ENCODE data around the gene WWC2. TPM values are rescaled to one million over a fixed set of nuclear protein-coding genes. Genes with fewer than 3 reads are reported as not detected.

The WWC2 gene
- total RNA-seq, 1 donor from 2014 or later, result 39.6 TPM

- H3K4me3 Mint-ChIP-seq, result no peak overlapping the region
- H3K27me3 Mint-ChIP-seq (ENCODE audit: insufficient read depth, low read depth), result peaks cover 12% of the 10 kb centered on the region
- peaks cover 9% of the 10 kb centered on the region for H3K4me1 Mint-ChIP-seq
- Histone ChIP-seq H3K27me3 (no peaks in the 10 kb centered on the region), H3K4me3 (no peak overlapping the region), H3K36me3 (no peaks in the 10 kb centered on the region), H3K4me1 (peaks cover 8% of the 10 kb centered on the region), H3K79me2 (ENCODE audit: low read depth) (no peaks in the 10 kb centered on the region), H3K9ac (no peak overlapping the region), H3F3A (ENCODE audit: low read depth) (no peaks in the 10 kb centered on the region), H3K9me3 (ENCODE audit: low read depth) (no peaks in the 10 kb centered on the region), H2AFZ (replicated peaks) (no peak overlapping the region), H3K4me2 (no peak overlapping the region), H3K27ac (no peak overlapping the region), H4K20me1 (ENCODE audit: low read depth) (no peaks in the 10 kb centered on the region)
- peaks cover 5% of the 10 kb centered on the region for H3K9me3 Mint-ChIP-seq
- TF ChIP-seq EZH2 (IDR thresholded peaks at IDR 0.05) (no peak), EZH2phosphoT487 (IDR thresholded peaks at IDR 0.05) (no peak)
- TF ChIP-seq, protein P1, sequence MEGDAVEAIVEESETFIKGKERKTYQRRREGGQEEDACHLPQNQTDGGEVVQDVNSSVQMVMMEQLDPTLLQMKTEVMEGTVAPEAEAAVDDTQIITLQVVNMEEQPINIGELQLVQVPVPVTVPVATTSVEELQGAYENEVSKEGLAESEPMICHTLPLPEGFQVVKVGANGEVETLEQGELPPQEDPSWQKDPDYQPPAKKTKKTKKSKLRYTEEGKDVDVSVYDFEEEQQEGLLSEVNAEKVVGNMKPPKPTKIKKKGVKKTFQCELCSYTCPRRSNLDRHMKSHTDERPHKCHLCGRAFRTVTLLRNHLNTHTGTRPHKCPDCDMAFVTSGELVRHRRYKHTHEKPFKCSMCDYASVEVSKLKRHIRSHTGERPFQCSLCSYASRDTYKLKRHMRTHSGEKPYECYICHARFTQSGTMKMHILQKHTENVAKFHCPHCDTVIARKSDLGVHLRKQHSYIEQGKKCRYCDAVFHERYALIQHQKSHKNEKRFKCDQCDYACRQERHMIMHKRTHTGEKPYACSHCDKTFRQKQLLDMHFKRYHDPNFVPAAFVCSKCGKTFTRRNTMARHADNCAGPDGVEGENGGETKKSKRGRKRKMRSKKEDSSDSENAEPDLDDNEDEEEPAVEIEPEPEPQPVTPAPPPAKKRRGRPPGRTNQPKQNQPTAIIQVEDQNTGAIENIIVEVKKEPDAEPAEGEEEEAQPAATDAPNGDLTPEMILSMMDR (IDR thresholded peaks at IDR 0.05), result no peak
- DNase-seq (ENCODE audit: low spot score), result no peak
- no peaks in the 10 kb centered on the region for H3K36me3 Mint-ChIP-seq
- no peak overlapping the region for H3K27ac Mint-ChIP-seq
Observed at GRCh38 chr4:183343730-183344129, 244.7 kb downstream of the WWC2 start.

DNA sequence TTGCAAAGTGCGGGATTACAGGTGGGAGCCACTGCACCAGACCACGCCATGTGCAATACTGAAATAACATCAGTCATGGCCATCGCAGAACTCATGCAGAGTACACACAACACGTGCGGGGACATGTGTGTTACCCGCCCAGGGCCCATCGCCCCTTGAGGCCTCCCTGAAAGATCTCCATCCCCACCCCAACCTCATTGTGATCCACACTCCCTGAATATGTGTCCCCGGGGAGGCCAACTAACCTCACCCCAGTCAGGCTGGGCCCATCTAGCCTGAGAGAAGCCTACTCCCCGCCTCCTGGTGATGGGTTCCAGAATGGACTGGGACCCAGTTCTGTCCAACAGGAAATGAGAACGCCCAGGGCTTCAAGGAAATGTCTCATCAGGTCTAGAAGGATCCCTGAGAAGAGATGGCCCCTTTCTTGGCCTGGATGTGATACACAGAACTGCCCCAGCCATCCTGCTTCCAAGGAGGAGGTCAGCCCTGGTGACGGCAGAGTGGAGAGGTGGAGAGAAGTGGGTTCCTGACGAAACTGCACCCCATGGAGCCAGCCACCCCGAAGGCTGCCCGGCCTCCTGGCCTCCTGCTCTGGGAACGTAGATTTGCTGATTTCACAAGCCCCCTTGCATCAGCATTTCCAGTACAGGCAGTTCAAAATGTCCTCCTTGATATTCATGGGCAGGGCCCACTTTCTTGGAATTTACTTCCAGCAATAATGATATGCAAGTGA is 245.6 kb downstream of the WWC2 start:
- H2AFZ ChIP-seq (replicated peaks), result peak overlapping the region; percentile 60
- no peaks in the 10 kb centered on the region for H3F3A ChIP-seq (ENCODE audit: low read depth)
- Mint-ChIP-seq H3K27ac (peak overlapping the region; percentile 60), H3K4me3 (no peak overlapping the region), H3K36me3 (no peaks in the 10 kb centered on the region), H3K27me3 (ENCODE audit: insufficient read depth, low read depth) (peaks cover 14% of the 10 kb centered on the region), H3K9me3 (peaks cover 8% of the 10 kb centered on the region), H3K4me1 (peaks cover 9% of the 10 kb centered on the region)
- H3K36me3 ChIP-seq, result no peaks in the 10 kb centered on the region
- H3K4me3 ChIP-seq, result no peak overlapping the region
- H3K9ac ChIP-seq, result no peak overlapping the region
- TF ChIP-seq EZH2phosphoT487 (IDR thresholded peaks at IDR 0.05) (no peak), EZH2 (IDR thresholded peaks at IDR 0.05) (no peak)
- TF ChIP-seq, protein P1 (IDR thresholded peaks at IDR 0.05), result no peak
- no peaks in the 10 kb centered on the region for H4K20me1 ChIP-seq (ENCODE audit: low read depth)
- peaks cover 8% of the 10 kb centered on the region for H3K4me1 ChIP-seq
- no peaks in the 10 kb centered on the region for H3K9me3 ChIP-seq (ENCODE audit: low read depth)
- no peak overlapping the region for H3K27ac ChIP-seq
- DNase-seq (ENCODE audit: low spot score), result no peak
- no peak overlapping the region for H3K4me2 ChIP-seq
- no peaks in the 10 kb centered on the region for H3K79me2 ChIP-seq (ENCODE audit: low read depth)
- no peaks in the 10 kb centered on the region for H3K27me3 ChIP-seq

- peak overlapping the region; percentile 2 for H3K4me2 ChIP-seq
- no peak for TF ChIP-seq EZH2 (IDR thresholded peaks at IDR 0.05)
- H3K4me3 ChIP-seq, result no peak overlapping the region
- no peaks in the 10 kb centered on the region for H3F3A ChIP-seq (ENCODE audit: low read depth)
- H3K4me1 ChIP-seq, result peaks cover 8% of the 10 kb centered on the region
- H3K79me2 ChIP-seq (ENCODE audit: low read depth), result no peaks in the 10 kb centered on the region
- Mint-ChIP-seq H3K9me3 (peaks cover 7% of the 10 kb centered on the region), H3K27ac (peak overlapping the region; percentile 42), H3K4me3 (no peak overlapping the region), H3K36me3 (no peaks in the 10 kb centered on the region), H3K27me3 (ENCODE audit: insufficient read depth, low read depth) (peaks cover 15% of the 10 kb centered on the region), H3K4me1 (peaks cover 9% of the 10 kb centered on the region)
- peak overlapping the region; percentile 60 for H2AFZ ChIP-seq (replicated peaks)
- no peak overlapping the region for H3K27ac ChIP-seq
- no peaks in the 10 kb centered on the region for H3K27me3 ChIP-seq
- DNase-seq (ENCODE audit: low spot score), result peak; percentile 34
- no peaks in the 10 kb centered on the region for H3K36me3 ChIP-seq
- no peaks in the 10 kb centered on the region for H3K9me3 ChIP-seq (ENCODE audit: low read depth)
- no peak overlapping the region for H3K9ac ChIP-seq
- no peaks in the 10 kb centered on the region for H4K20me1 ChIP-seq (ENCODE audit: low read depth)
Observed at GRCh38 chr4:183345261-183345660, 246.2 kb downstream of the WWC2 start.

DNA sequence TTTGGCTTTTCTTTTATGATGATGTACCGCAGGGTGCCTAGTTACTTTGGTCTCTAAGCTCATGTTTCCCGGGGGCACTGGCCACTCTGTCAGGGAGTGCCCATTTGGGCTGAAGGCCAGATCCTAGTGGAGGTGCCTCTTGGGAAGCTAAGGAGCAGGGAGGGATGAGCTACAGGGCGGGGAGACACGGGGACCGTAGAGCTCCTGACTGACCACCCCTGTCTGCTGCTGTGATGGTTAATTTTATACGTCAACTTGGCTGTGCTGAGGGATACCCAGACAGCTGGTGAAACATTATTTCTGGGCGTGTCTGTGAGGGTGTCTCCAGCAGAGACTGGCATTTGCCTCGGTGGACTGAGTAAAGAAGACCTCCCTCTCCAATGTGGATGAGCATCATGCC is 248.1 kb downstream of the WWC2 start:
- Histone ChIP-seq H3K9me3 (ENCODE audit: low read depth) (no peaks in the 10 kb centered on the region), H3K27me3 (no peaks in the 10 kb centered on the region), H2AFZ (replicated peaks) (no peak overlapping the region), H3K4me2 (no peak overlapping the region), H3F3A (ENCODE audit: low read depth) (no peaks in the 10 kb centered on the region), H3K79me2 (ENCODE audit: low read depth) (no peaks in the 10 kb centered on the region), H3K9ac (no peak overlapping the region), H3K27ac (no peak overlapping the region), H3K4me1 (peaks cover 8% of the 10 kb centered on the region), H3K4me3 (no peak overlapping the region), H4K20me1 (ENCODE audit: low read depth) (no peaks in the 10 kb centered on the region), H3K36me3 (no peaks in the 10 kb centered on the region)
- H3K27me3 Mint-ChIP-seq (ENCODE audit: insufficient read depth, low read depth), result peaks cover 23% of the 10 kb centered on the region
- TF ChIP-seq, protein P1 (IDR thresholded peaks at IDR 0.05), result no peak
- TF ChIP-seq EZH2phosphoT487 (IDR thresholded peaks at IDR 0.05) (no peak), EZH2 (IDR thresholded peaks at IDR 0.05) (no peak)
- peaks cover 6% of the 10 kb centered on the region for H3K9me3 Mint-ChIP-seq
- DNase-seq (ENCODE audit: low spot score), result no peak
- no peaks in the 10 kb centered on the region for H3K36me3 Mint-ChIP-seq
- no peak overlapping the region for H3K27ac Mint-ChIP-seq
- H3K4me1 Mint-ChIP-seq, result peaks cover 16% of the 10 kb centered on the region
- no peak overlapping the region for H3K4me3 Mint-ChIP-seq
